Calu3 (cell line): Measurements from ENCODE around the gene CDK15. TPM values are rescaled to one million over a fixed set of nuclear protein-coding genes. Genes with fewer than 3 reads are reported as not detected.

Experiments used
- BruUV-seq: library from RNA; stranded (reverse); fragments of 400-500 nt; replicated peaks from 2 replicates; lab custom pipeline; 2021; lab: Mats Ljungman, UMichigan
- CTCF ChIA-PET: fragments of 300-600 bp; sonication (Branson Sonifier 250); formaldehyde crosslinking; loops from one replicate; lab custom pipeline; 2022; ENCODE audit warnings: antibody characterized with exemption; lab: Charles Lee
- DNase-seq: peaks from one replicate; pipeline ENCODE4 v3.0.0; 2022
- H3K27ac Mint-ChIP-seq: one replicate; pipeline ENCODE4 v1.8.0; 2022; ENCODE audit warnings: mixed read lengths; ENCODE audit not compliant: unreplicated experiment
- H3K27me3 Mint-ChIP-seq: one replicate; pipeline ENCODE4 v1.8.0; 2022; ENCODE audit warnings: mixed read lengths; ENCODE audit not compliant: unreplicated experiment
- H3K36me3 Mint-ChIP-seq: one replicate; pipeline ENCODE4 v1.8.0; 2022; ENCODE audit warnings: mild to moderate bottlenecking, moderate library complexity, mixed read lengths; ENCODE audit not compliant: insufficient read depth, unreplicated experiment
- H3K4me1 Mint-ChIP-seq: one replicate; pipeline ENCODE4 v1.8.0; 2022; ENCODE audit warnings: mild to moderate bottlenecking, low read depth, mixed read lengths; ENCODE audit not compliant: unreplicated experiment
- H3K4me3 Mint-ChIP-seq: one replicate; pipeline ENCODE4 v1.8.0; 2022; ENCODE audit warnings: mild to moderate bottlenecking, low read depth, moderate library complexity, mixed read lengths; ENCODE audit not compliant: unreplicated experiment
- H3K9me3 Mint-ChIP-seq: one replicate; pipeline ENCODE4 v1.8.0; 2022; ENCODE audit warnings: low read depth, mixed read lengths; ENCODE audit not compliant: unreplicated experiment
- CTCF ChIP-seq: fragments of 200-600 bp; IDR thresholded peaks from one replicate; pipeline ENCODE4 v1.8.0; 2022; ENCODE audit warnings: antibody characterized with exemption; ENCODE audit not compliant: unreplicated experiment
- intact Hi-C: fragments of 100-400 bp; cut with micrococcal nuclease; formaldehyde crosslinking; loops from one replicate; pipeline ENCODE4 v1.10.0; 2022; ENCODE audit not compliant: unreplicated experiment
- total RNA-seq: library from RNA; stranded (reverse); gene quantifications from 2 replicates; pipeline ENCODE4 v1.2.3, GENCODE V29; 2022

CDK15 gene
- total RNA-seq, 1 experiment from 2014 or later: not detected

- Mint-ChIP-seq H3K27me3 (peaks cover 44% of the 10 kb centered on the region), H3K4me1 (peaks cover 9% of the 10 kb centered on the region), H3K9me3 (no peaks in the 10 kb centered on the region), H3K4me3 (no peak overlapping the region), H3K36me3 (no peaks in the 10 kb centered on the region), H3K27ac (no peak overlapping the region)
- DNase-seq: no peak
- BruUV-seq: no TSS peak
- TF ChIP-seq CTCF: no peak
- CTCF ChIA-PET: no interaction called here
- intact Hi-C loops: no loop called here
These were observed 65.1 kb downstream of the CDK15 start for GRCh38 chr2:201871471-201871870.

- Mint-ChIP-seq H3K4me1 (no peaks in the 10 kb centered on the region), H3K4me3 (no peak overlapping the region), H3K27ac (no peak overlapping the region), H3K9me3 (no peaks in the 10 kb centered on the region), H3K27me3 (peaks cover 44% of the 10 kb centered on the region), H3K36me3 (no peaks in the 10 kb centered on the region)
- DNase-seq: no peak
- intact Hi-C loops: no loop called here
- CTCF ChIA-PET: interaction anchor here (0.6 kb wide), 1 partner anchor 491 kb away, joined by 5 read pairs; no protein-coding TSS in a partner anchor
- no peak for TF ChIP-seq CTCF
- no TSS peak for BruUV-seq
These were observed 66.3 kb downstream of the CDK15 start for GRCh38 chr2:201872591-201872990.

- CTCF ChIA-PET: no interaction called here
- H3K27ac Mint-ChIP-seq: no peak overlapping the region
These were observed 73.7 kb downstream of the CDK15 start for GRCh38 chr2:201879996-201880395.

GRCh38 chr2:201880579-201880978 lies 74.2 kb downstream of the CDK15 start:
- Mint-ChIP-seq H3K4me1 (peaks cover 35% of the 10 kb centered on the region), H3K27me3 (peaks cover 78% of the 10 kb centered on the region), H3K9me3 (no peaks in the 10 kb centered on the region), H3K27ac (no peak overlapping the region), H3K36me3 (no peaks in the 10 kb centered on the region), H3K4me3 (no peak overlapping the region)
- no peak for TF ChIP-seq CTCF
- CTCF ChIA-PET: interaction anchor here (0.5 to 0.6 kb wide), 2 partner anchors 34 to 80 kb away, joined by 3 read pairs; no protein-coding TSS in a partner anchor
- BruUV-seq: no TSS peak
- intact Hi-C loops: no loop called here
- peak; percentile 24 for DNase-seq

More at GRCh38 chr2:201879996-201880395, 73.7 kb downstream of the CDK15 start:
- DNase-seq: no peak
- H3K9me3 Mint-ChIP-seq: no peaks in the 10 kb centered on the region
- TF ChIP-seq CTCF: no peak
- H3K4me3 Mint-ChIP-seq: no peak overlapping the region
- peaks cover 78% of the 10 kb centered on the region for H3K27me3 Mint-ChIP-seq
- no TSS peak for BruUV-seq
- peaks cover 35% of the 10 kb centered on the region for H3K4me1 Mint-ChIP-seq
- H3K36me3 Mint-ChIP-seq: no peaks in the 10 kb centered on the region
- intact Hi-C loops: no loop called here
